Breast epithelium (tissue), 3 donors: Measurements from ENCODE around the gene LARP6.

ENCODE experiments used
- CTCF ChIP-seq, 3 donors: fragments of 450-650 bp; IDR thresholded peaks; one replicate each; pipeline ENCODE4 v1.5.1; 2016 to 2017; ENCODE audit warnings: antibody characterized with exemption in 3 of 3, mild to moderate bottlenecking in 3 of 3, moderate library complexity in 3 of 3
- POLR2A ChIP-seq: fragments of 450-650 bp; IDR thresholded peaks from one replicate; pipeline ENCODE4 v1.6.1; 2016; ENCODE audit warnings: antibody characterized with exemption, mild to moderate bottlenecking, moderate library complexity
- POLR2AphosphoS5 ChIP-seq, 3 donors: sonication (generic); formaldehyde crosslinking; IDR thresholded peaks; one replicate each; pipeline ENCODE4 v1.6.1; 2017; ENCODE audit warnings: antibody characterized with exemption in 3 of 3

DNA sequence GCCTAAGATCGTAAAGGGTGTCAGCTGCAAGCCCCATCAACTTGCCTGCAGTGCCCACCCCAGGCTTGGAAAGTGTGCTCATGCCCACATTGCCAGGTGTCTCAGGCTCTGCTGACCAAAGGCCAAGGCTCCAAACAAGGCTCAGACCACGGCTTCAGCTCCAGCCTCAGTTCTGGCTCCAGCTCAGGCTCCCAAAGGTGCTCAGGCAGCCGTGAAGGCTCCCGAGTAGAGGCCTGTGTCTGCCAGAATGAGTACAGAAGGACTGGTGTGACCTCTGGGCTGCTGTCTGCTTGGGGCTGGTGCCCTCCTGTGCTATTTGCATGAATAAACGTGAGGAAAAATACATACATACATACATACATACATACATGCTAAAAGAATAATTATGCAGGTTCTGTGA, 62.7 kb downstream of the LARP6 start:
- TF ChIP-seq CTCF (IDR thresholded peaks at IDR 0.05) (no peak), POLR2A (no peak), POLR2AphosphoS5 (IDR thresholded peaks at IDR 0.05) (no peak)
